Panc1 (cell line): Measurements from ENCODE around the gene HCN1. TPM values are rescaled to one million over a fixed set of nuclear protein-coding genes. Genes with fewer than 3 reads are reported as not detected.

Source experiments
- ATAC-seq: fragments of 200-7000 bp; cut with Tn5 transposase; 2 replicates; pipeline ENCODE4 v1.9.1; 2020; ENCODE audit warnings: mild to moderate bottlenecking, moderate library complexity
- BruUV-seq: library from RNA; stranded (reverse); fragments of 400-500 nt; replicated peaks from 2 replicates; lab custom pipeline; 2021; lab: Mats Ljungman, UMichigan
- CTCF ChIA-PET: fragments of 300-600 bp; sonication (Branson Sonifier 250); formaldehyde crosslinking; loops from one replicate; lab custom pipeline; 2022; ENCODE audit warnings: antibody characterized with exemption; lab: Charles Lee
- POLR2A ChIA-PET: fragments of 300-600 bp; sonication (Branson Sonifier 250); formaldehyde crosslinking; loops from one replicate; lab custom pipeline; 2022; ENCODE audit warnings: antibody characterized with exemption; lab: Charles Lee
- DNase-seq: peaks from one replicate; pipeline ENCODE4 v3.0.0-alpha.2; 2010; ENCODE audit warnings: low read depth, low spot score
- H3K27ac ChIP-seq: 2 replicates; pipeline ENCODE4 v1.5.1; 2011; ENCODE audit warnings: mild to moderate bottlenecking, low read length, inconsistent platforms
- H3K27me3 ChIP-seq: fragments of 200-500 bp; sonication (Bioruptor generic); 2 replicates; pipeline ENCODE4 v1.6.0; 2014; ENCODE audit warnings: low read length, inconsistent platforms; ENCODE audit not compliant: control insufficient read depth, insufficient read depth
- H3K36me3 ChIP-seq: fragments of 200-500 bp; sonication (Bioruptor generic); 2 replicates; pipeline ENCODE4 v1.5.1; 2014; ENCODE audit warnings: inconsistent platforms, mild to moderate bottlenecking, low read length, moderate library complexity; ENCODE audit not compliant: control insufficient read depth, insufficient read depth
- H3K4me1 ChIP-seq: 2 replicates; pipeline ENCODE4 v1.5.1; 2011; ENCODE audit warnings: inconsistent platforms, mild to moderate bottlenecking, low read length, moderate library complexity; ENCODE audit not compliant: control insufficient read depth, insufficient read depth
- H3K4me3 ChIP-seq, 2 experiments: 2 replicates each; pipeline ENCODE4 v1.5.1; 2011 to 2012; ENCODE audit warnings: low read depth in 2 of 2, low read length in 2 of 2, mild to moderate bottlenecking in 2 of 2, inconsistent platforms in 1 of 2, moderate library complexity in 1 of 2
- H3K9me3 ChIP-seq: fragments of 200-500 bp; sonication (Bioruptor generic); 2 replicates; pipeline ENCODE4 v1.5.1; 2014; ENCODE audit warnings: low read depth, mild to moderate bottlenecking, inconsistent platforms, low read length, moderate library complexity; ENCODE audit not compliant: control insufficient read depth, insufficient read depth
- CTCF ChIP-seq: fragments of 450-650 bp; IDR thresholded peaks from 2 replicates; pipeline ENCODE4 v1.5.1; 2017; ENCODE audit warnings: mild to moderate bottlenecking
- POLR2AphosphoS5 ChIP-seq: IDR thresholded peaks from 2 replicates; pipeline ENCODE4 v1.6.1; 2012; ENCODE audit warnings: mild to moderate bottlenecking, low read depth, low read length, moderate library complexity
- REST ChIP-seq, 2 experiments: IDR thresholded peaks; 2 replicates each; pipeline ENCODE4 v1.6.1; 2011 to 2012; ENCODE audit warnings: low read depth in 2 of 2, control low read depth in 1 of 2, low read length in 1 of 2, mild to moderate bottlenecking in 1 of 2, moderate library complexity in 1 of 2; ENCODE audit not compliant: insufficient read depth in 1 of 2
- SIN3A ChIP-seq: IDR thresholded peaks from 2 replicates; pipeline ENCODE4 v1.6.1; 2012; ENCODE audit warnings: low read depth, mild to moderate bottlenecking, low read length, moderate library complexity, borderline replicate concordance; ENCODE audit not compliant: insufficient read depth
- TCF7L2 ChIP-seq: IDR thresholded peaks from 2 replicates; pipeline ENCODE4 v1.6.1; 2011; ENCODE audit warnings: mild to moderate bottlenecking, low read depth, low read length, inconsistent platforms
- in situ Hi-C: cut with HindIII; loops from 2 replicates; pipeline ENCODE4 v1.10.0; 2016; ENCODE audit warnings: low sequenced_read_pairs, low pct_unique_long_range_greater_than_20kb
- intact Hi-C: fragments of 100-400 bp; cut with micrococcal nuclease; formaldehyde crosslinking; loops from one replicate; pipeline ENCODE4 v1.10.0; 2022; ENCODE audit not compliant: unreplicated experiment
- total RNA-seq: library from RNA; stranded (reverse); gene quantifications from one replicate; pipeline ENCODE4 v1.2.1, GENCODE V29; 2021; ENCODE audit not compliant: unreplicated experiment

The HCN1 gene
- total RNA-seq, 1 experiment from 2014 or later, result 0.36 TPM

- no peaks in the 10 kb centered on the region for H3K4me1 ChIP-seq
- intact Hi-C loops (loop anchor here (5.0 kb wide), 1 partner anchor 658 kb away; no protein-coding TSS in a partner anchor), in situ Hi-C loops (no loop called here)
- no peak for TF ChIP-seq SIN3A
- 0 out of 4 replicates have a peak, but pooled peaks of 1 of the 2 experiments have one; percentile 35 for TF ChIP-seq REST (IDR thresholded peaks at IDR 0.05; ENCODE audit: insufficient read depth in 1 of 2, low read depth in 2 of 2, low read length in 1 of 2)
- no peaks in the 10 kb centered on the region for H3K36me3 ChIP-seq
- peak overlapping the region; percentile 13 to 44; a peak in 3 of 4 replicates for H3K4me3 ChIP-seq
- no peaks in the 10 kb centered on the region for H3K9me3 ChIP-seq
- POLR2A ChIA-PET, result no interaction called here
- H3K27me3 ChIP-seq, result peaks cover 6% of the 10 kb centered on the region
- DNase-seq (no peak), ATAC-seq (0 out of 2 replicates have a peak, but pooled peaks have one; percentile 16)
- H3K27ac ChIP-seq, result no peak overlapping the region
- CTCF ChIA-PET, result interaction anchor here (0.5 kb wide), 1 partner anchor 127 kb away, joined by 3 read pairs; no protein-coding TSS in a partner anchor
- BruUV-seq, result no TSS peak
Measured at GRCh38 chr5:45694971-45695803, 993 bp downstream of the HCN1 start.

- DNase-seq (no peak), ATAC-seq (no peak)
- peak overlapping the region in 1 of 2 experiments; percentile 44; a peak in 2 of 4 replicates for H3K4me3 ChIP-seq
- ChIA-PET CTCF (interaction anchor here (0.5 kb wide), 2 partner anchors 126 to 656 kb away, joined by 3 read pairs; no protein-coding TSS in a partner anchor), POLR2A (no interaction called here)
- in situ Hi-C loops, result no loop called here
- H3K4me1 ChIP-seq, result no peaks in the 10 kb centered on the region
- no TSS peak for BruUV-seq
- no peaks in the 10 kb centered on the region for H3K9me3 ChIP-seq
- no peak overlapping the region for H3K27ac ChIP-seq
- peaks cover 6% of the 10 kb centered on the region for H3K27me3 ChIP-seq
- TF ChIP-seq POLR2AphosphoS5 (no peak), TCF7L2 (no peak), CTCF (no peak), REST (IDR thresholded peaks at IDR 0.05; ENCODE audit: insufficient read depth in 1 of 2, low read depth in 2 of 2, low read length in 1 of 2) (peak; percentile 90 to 92), SIN3A (no peak)
- H3K36me3 ChIP-seq, result no peaks in the 10 kb centered on the region
- intact Hi-C loops, result no loop called here
Measured at GRCh38 chr5:45694255-45694814, 1.8 kb downstream of the HCN1 start.
